ENCODE data around the gene AHNAK. TPM values are rescaled to one million over a fixed set of nuclear protein-coding genes. Genes with fewer than 3 reads are reported as not detected.

The AHNAK gene
- total and polyA plus RNA-seq, 4 donors = 22.6 to 110 (median 38.1) TPM

DNA sequence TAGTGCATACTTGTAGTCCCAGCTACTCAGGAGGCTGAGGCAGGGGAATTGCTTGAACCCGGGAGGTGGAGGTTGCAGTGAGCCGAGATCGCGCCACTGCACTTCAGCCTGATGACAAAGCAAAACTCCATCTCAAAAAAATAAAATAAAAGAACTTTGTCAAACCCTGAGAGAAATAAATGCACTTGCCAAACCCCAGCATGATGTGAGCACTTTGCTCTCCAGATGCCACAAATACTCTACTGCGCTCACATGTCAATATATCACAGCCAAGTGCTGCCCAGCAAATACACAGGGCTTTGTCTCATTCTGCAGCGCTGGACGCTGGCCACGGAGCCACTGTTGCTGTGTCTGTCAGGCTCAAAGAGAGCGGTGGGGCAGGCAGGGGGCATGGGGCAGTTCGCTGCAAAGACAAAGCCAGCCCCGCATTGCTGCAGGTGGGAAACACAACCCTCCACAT is 45.1 kb downstream of the AHNAK start (continued):
- TF ChIP-seq, protein P1, sequence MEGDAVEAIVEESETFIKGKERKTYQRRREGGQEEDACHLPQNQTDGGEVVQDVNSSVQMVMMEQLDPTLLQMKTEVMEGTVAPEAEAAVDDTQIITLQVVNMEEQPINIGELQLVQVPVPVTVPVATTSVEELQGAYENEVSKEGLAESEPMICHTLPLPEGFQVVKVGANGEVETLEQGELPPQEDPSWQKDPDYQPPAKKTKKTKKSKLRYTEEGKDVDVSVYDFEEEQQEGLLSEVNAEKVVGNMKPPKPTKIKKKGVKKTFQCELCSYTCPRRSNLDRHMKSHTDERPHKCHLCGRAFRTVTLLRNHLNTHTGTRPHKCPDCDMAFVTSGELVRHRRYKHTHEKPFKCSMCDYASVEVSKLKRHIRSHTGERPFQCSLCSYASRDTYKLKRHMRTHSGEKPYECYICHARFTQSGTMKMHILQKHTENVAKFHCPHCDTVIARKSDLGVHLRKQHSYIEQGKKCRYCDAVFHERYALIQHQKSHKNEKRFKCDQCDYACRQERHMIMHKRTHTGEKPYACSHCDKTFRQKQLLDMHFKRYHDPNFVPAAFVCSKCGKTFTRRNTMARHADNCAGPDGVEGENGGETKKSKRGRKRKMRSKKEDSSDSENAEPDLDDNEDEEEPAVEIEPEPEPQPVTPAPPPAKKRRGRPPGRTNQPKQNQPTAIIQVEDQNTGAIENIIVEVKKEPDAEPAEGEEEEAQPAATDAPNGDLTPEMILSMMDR (IDR thresholded peaks at IDR 0.05; ENCODE audit: low read depth, low read length, missing input control) = no peak

DNA sequence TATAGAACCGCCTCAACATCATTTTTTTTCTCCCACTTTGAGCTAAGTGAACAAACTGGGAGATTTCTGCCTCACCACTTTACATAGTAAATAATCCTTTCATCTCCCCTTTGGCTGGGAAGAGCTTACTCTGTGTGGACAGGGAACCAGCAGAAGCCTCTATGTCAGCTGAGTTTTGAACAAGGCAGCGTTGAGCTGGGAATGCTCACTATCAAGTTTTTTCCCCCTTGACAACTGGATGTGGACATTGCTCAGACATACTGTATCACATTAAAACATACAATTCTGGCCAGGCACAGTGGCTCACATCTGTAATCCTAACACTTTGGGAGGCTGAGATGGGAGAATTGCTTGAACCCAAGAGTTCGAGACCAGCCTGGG is 46.0 kb downstream of the AHNAK start:
- no peaks in the 10 kb centered on the region for H3K27me3 ChIP-seq (ENCODE audit: control insufficient read depth in 4 of 4, insufficient read depth in 4 of 4, low read length in 3 of 4)
- H3K4me3 ChIP-seq (ENCODE audit: low read depth in 1 of 3, low read length in 3 of 3) = no peak overlapping the region
- no peak overlapping the region for H3K27ac ChIP-seq (ENCODE audit: low read depth in 1 of 2, low read length in 2 of 2)
- H3K9me3 ChIP-seq (ENCODE audit: control insufficient read depth in 4 of 4, low read length in 3 of 4) = no peaks in the 10 kb centered on the region
- no peak overlapping the region for H3K9ac ChIP-seq (ENCODE audit: low read depth in 1 of 2, low read length in 2 of 2)
- TF ChIP-seq, protein P2, sequence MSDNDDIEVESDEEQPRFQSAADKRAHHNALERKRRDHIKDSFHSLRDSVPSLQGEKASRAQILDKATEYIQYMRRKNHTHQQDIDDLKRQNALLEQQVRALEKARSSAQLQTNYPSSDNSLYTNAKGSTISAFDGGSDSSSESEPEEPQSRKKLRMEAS (IDR thresholded peaks at IDR 0.05) = no peak
- TF ChIP-seq NR2F2 (IDR thresholded peaks at IDR 0.05) (no peak), JUND (IDR thresholded peaks at IDR 0.05) (no peak), FOXA2 (IDR thresholded peaks at IDR 0.05) (no peak), RAD21 (IDR thresholded peaks at IDR 0.05) (no peak)
- TF ChIP-seq, protein P3, sequence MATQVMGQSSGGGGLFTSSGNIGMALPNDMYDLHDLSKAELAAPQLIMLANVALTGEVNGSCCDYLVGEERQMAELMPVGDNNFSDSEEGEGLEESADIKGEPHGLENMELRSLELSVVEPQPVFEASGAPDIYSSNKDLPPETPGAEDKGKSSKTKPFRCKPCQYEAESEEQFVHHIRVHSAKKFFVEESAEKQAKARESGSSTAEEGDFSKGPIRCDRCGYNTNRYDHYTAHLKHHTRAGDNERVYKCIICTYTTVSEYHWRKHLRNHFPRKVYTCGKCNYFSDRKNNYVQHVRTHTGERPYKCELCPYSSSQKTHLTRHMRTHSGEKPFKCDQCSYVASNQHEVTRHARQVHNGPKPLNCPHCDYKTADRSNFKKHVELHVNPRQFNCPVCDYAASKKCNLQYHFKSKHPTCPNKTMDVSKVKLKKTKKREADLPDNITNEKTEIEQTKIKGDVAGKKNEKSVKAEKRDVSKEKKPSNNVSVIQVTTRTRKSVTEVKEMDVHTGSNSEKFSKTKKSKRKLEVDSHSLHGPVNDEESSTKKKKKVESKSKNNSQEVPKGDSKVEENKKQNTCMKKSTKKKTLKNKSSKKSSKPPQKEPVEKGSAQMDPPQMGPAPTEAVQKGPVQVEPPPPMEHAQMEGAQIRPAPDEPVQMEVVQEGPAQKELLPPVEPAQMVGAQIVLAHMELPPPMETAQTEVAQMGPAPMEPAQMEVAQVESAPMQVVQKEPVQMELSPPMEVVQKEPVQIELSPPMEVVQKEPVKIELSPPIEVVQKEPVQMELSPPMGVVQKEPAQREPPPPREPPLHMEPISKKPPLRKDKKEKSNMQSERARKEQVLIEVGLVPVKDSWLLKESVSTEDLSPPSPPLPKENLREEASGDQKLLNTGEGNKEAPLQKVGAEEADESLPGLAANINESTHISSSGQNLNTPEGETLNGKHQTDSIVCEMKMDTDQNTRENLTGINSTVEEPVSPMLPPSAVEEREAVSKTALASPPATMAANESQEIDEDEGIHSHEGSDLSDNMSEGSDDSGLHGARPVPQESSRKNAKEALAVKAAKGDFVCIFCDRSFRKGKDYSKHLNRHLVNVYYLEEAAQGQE (IDR thresholded peaks at IDR 0.05) = no peak
- 95% methylated on average over 3 of the region's 3 CpGs for WGBS
- H3K4me1 ChIP-seq (ENCODE audit: control insufficient read depth in 4 of 4, insufficient read depth in 4 of 4, low read length in 3 of 4) = peaks cover 2 to 28% (median 13%) of the 10 kb centered on the region in 4 donors
- no peaks in the 10 kb centered on the region for H3K36me3 ChIP-seq (ENCODE audit: control insufficient read depth in 4 of 4, insufficient read depth in 3 of 4, low read depth in 1 of 4, low read length in 3 of 4)
- DNase-seq (ENCODE audit: low spot score) = no peak

DNA sequence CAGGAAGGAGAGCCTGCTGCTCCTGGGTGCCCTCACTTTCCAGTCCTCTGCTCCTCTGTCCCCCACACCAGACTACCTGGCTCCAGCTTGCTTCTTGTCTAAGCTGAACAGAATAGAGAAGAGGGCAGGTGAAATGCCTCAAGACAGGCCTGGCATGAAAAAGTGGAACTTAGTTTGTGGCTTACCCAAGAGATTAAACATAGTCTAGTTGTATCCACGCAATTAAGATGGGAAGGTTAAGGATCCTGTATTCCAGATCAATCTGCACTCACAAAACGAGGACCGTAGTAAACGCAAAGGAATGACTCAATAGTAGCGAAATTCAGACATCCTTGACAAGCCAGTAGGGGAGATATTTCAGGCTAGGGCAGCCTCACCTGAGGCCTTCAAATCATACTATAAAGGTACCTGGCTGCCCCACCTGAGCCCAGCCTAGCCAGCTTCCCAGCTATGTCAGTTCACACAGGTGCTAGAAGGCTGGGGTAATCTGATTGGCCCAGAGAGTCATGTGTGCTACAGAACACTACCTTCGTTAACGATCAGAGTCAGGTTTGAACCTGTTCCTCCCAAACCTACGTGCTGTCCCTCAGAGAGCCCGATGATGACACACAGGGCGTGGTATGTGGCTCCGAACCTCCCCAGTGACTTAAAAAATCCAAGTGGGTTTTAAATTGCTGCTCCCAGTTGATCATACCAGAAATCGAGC is 46.5 kb downstream of the AHNAK start:
- no peak for TF ChIP-seq EGR1 (IDR thresholded peaks at IDR 0.05; ENCODE audit: low read depth in 2 of 2)
- TF ChIP-seq GABPA (IDR thresholded peaks at IDR 0.05 in 1 of 2, conservative IDR thresholded peaks at IDR 0.05 in 1 of 2) = no peak
- TF ChIP-seq NR2F2 (IDR thresholded peaks at IDR 0.05) = no peak
- TF ChIP-seq, protein P1 (IDR thresholded peaks at IDR 0.05; ENCODE audit: low read depth, low read length, missing input control) = no peak
- TF ChIP-seq HNF4G (IDR thresholded peaks at IDR 0.05) = no peak
- TF ChIP-seq, protein P2 (IDR thresholded peaks at IDR 0.05) = no peak
- no peak for TF ChIP-seq YY1 (IDR thresholded peaks at IDR 0.05)
- TF ChIP-seq, protein P3 (IDR thresholded peaks at IDR 0.05) = no peak
- no peak for TF ChIP-seq SP1 (IDR thresholded peaks at IDR 0.05)
- TF ChIP-seq FOXA2 (IDR thresholded peaks at IDR 0.05) = no peak
- TF ChIP-seq RXRA (IDR thresholded peaks at IDR 0.05) = no peak
- TF ChIP-seq, protein P4, sequence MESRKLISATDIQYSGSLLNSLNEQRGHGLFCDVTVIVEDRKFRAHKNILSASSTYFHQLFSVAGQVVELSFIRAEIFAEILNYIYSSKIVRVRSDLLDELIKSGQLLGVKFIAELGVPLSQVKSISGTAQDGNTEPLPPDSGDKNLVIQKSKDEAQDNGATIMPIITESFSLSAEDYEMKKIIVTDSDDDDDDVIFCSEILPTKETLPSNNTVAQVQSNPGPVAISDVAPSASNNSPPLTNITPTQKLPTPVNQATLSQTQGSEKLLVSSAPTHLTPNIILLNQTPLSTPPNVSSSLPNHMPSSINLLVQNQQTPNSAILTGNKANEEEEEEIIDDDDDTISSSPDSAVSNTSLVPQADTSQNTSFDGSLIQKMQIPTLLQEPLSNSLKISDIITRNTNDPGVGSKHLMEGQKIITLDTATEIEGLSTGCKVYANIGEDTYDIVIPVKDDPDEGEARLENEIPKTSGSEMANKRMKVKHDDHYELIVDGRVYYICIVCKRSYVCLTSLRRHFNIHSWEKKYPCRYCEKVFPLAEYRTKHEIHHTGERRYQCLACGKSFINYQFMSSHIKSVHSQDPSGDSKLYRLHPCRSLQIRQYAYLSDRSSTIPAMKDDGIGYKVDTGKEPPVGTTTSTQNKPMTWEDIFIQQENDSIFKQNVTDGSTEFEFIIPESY (IDR thresholded peaks at IDR 0.05) = no peak
- H3K4me3 ChIP-seq (ENCODE audit: low read depth in 1 of 3, low read length in 3 of 3) = no peak overlapping the region
- no peaks in the 10 kb centered on the region for H3K27me3 ChIP-seq (ENCODE audit: control insufficient read depth in 4 of 4, insufficient read depth in 4 of 4, low read length in 3 of 4)
- peaks cover 2 to 28% (median 13%) of the 10 kb centered on the region in 4 donors for H3K4me1 ChIP-seq (ENCODE audit: control insufficient read depth in 4 of 4, insufficient read depth in 4 of 4, low read length in 3 of 4)
- H3K9ac ChIP-seq (ENCODE audit: low read depth in 1 of 2, low read length in 2 of 2) = no peak overlapping the region
- WGBS = 83% methylated on average over 12 of the region's 12 CpGs
- no peaks in the 10 kb centered on the region for H3K36me3 ChIP-seq (ENCODE audit: control insufficient read depth in 4 of 4, insufficient read depth in 3 of 4, low read depth in 1 of 4, low read length in 3 of 4)
- H3K27ac ChIP-seq (ENCODE audit: low read depth in 1 of 2, low read length in 2 of 2) = no peak overlapping the region
- DNase-seq (ENCODE audit: low spot score) = no peak
- H3K9me3 ChIP-seq (ENCODE audit: control insufficient read depth in 4 of 4, low read length in 3 of 4) = no peaks in the 10 kb centered on the region
